Right lobe of liver (tissue), 6 donors: Measurements from ENCODE around the gene ABLIM2. TPM values are rescaled to one million over a fixed set of nuclear protein-coding genes. Genes with fewer than 3 reads are reported as not detected.

Experiments used
- ATAC-seq, 4 donors: fragments of 200-7000 bp; cut with Tn5 transposase; one replicate each; pipeline ENCODE4 v1.9.1; 2020; ENCODE audit warnings: mild to moderate bottlenecking in 4 of 4, moderate library complexity in 4 of 4
- DNase-seq, 3 donors: peaks; one replicate each; pipeline ENCODE4 v3.0.0-alpha.2; 2020
- H3K27ac ChIP-seq, 3 donors: fragments of 200-600 bp; one replicate each; pipeline ENCODE4 v1.8.0; 2022
- H3K27me3 ChIP-seq, 2 donors: fragments of 200-600 bp; one replicate each; pipeline ENCODE4 v1.8.0; 2022
- H3K36me3 ChIP-seq, 4 donors: fragments of 200-600 bp; sonication (generic) in 1 of 4; one replicate each; pipeline versions ENCODE4 v1.5.1 to v1.8.0; 2017 to 2022; ENCODE audit warnings: control low read depth in 1 of 4
- H3K4me1 ChIP-seq, 4 donors: fragments of 200-600 bp; sonication (generic) in 1 of 4; one replicate each; pipeline versions ENCODE4 v1.5.1 to v1.8.0; 2017 to 2022; ENCODE audit warnings: control low read depth in 1 of 4
- H3K4me3 ChIP-seq, 3 donors: fragments of 200-600 bp; one replicate each; pipeline ENCODE4 v1.8.0; 2022
- H3K9me3 ChIP-seq, 4 donors: fragments of 200-600 bp; sonication (generic) in 1 of 4; one replicate each; pipeline versions ENCODE4 v1.5.1 to v1.8.0; 2017 to 2022; ENCODE audit warnings: control low read depth in 1 of 4
- POLR2A ChIP-seq: fragments of 450-650 bp; IDR thresholded peaks from one replicate; pipeline ENCODE4 v1.6.1; 2017; ENCODE audit warnings: antibody characterized with exemption, mild to moderate bottlenecking
- WGBS: methylation state at CpG from one replicate; pipeline ENCODE4 v1.1.6; 2018; ENCODE audit warnings: low coverage, low lambda C conversion rate; ENCODE audit not compliant: insufficient coverage; ENCODE audit errors: missing lambda C conversion rate; 5-methylcytosine and 5-hydroxymethylcytosine counted together
- intact Hi-C, 2 donors: fragments of 100-400 bp; cut with DNase I; formaldehyde crosslinking; loops; one replicate each; pipeline versions ENCODE4 v1.11.2 to v1.14.1; 2022
- total RNA-seq, 6 experiments: library from RNA; depleted of rRNA in 2 of 6; stranded (reverse); fragments of >200 nt in 2 of 6; fragmentation: NEBNext Ultra II Directional in 3 of 6; extraction: Animal tissue kit (Norgen Biotek cat#: 25700) in 3 of 6; gene quantifications; one replicate each; pipeline versions ENCODE4 v1.1.0 to v1.2.4, GENCODE V29; 2016 to 2023
- TF ChIP-seq, protein P1 (sequence below), 4 donors: fragments of 200-600 bp in 3 of 4; fragments of 450-650 bp in 1 of 4; IDR thresholded peaks; one replicate each; pipeline versions ENCODE4 v1.5.1 to v1.8.0; 2016 to 2022; ENCODE audit warnings: antibody characterized with exemption in 4 of 4, mild to moderate bottlenecking in 2 of 4
- donor health status: DM: no; HTN: yes; CAD: no.
- donor health status: DM: no; HTN: no; CAD: no.
- donor health status: DM: no; HTN: no; CAD: no.
- donor health status: DM: no; HTN: yes; CAD: no.
- donor health status: DM: no; HTN: yes; CAD: no.

The ABLIM2 gene
- total RNA-seq, 6 experiments from 2014 or later, result 0.93 to 3.5 (median 2.3) TPM

DNA sequence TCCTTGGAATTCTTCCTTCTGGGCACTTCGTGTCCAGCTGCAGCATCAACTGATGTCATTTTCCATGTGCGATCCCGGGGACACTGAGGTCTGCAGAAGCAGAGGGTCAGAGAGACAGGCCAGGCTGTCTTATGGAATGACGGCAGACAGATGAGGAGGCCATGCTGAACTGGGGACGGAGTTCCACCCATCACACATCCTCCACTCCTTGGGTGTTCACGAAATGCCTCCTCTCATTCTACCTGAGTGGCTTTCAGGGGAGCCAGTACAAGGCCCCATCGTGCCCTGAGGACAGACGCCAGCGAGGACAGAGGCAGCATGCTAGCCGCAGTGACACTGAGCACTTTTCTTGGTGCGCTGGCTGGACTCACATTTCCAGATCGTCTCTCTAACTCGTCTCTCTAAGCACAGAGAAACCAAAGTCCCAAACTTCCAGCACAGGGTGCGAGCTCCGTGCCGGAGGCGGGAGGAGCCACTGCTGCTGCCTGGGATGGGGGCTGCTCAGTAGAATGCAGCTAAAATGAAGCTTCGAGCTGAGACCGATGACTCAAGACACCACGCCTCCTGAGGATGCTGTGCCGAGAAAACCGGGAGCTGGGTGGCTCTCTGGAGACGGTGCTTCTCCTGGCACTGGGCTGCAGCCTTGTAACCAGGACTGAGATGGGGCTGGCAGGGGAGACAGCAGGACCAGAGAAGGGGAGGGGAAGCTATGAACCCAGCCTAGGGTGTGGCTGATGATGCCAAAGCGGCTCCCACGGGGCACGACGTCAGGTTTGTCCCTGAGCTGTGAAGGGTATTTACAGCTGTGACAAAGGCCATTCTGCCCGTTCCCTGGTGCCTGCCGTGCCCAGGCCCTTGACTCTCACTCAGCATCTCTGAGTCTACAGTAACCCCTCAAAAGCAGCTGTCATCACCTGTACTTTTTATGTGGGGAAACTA lies 8.2 kb downstream of the ABLIM2 start:
- H3K9me3 ChIP-seq, result no peaks in the 10 kb centered on the region
- peaks cover 0 to 7% (median 0%) of the 10 kb centered on the region in 4 donors for H3K4me1 ChIP-seq
- ATAC-seq (no peak), DNase-seq (no peak)
- H3K4me3 ChIP-seq, result no peak overlapping the region
- intact Hi-C loops, result loop anchor here in 1 of 2 donors (10.0 kb wide), 1 partner anchor 96 kb away; no protein-coding TSS in a partner anchor
- H3K36me3 ChIP-seq, result no peaks in the 10 kb centered on the region
- TF ChIP-seq, protein P1, sequence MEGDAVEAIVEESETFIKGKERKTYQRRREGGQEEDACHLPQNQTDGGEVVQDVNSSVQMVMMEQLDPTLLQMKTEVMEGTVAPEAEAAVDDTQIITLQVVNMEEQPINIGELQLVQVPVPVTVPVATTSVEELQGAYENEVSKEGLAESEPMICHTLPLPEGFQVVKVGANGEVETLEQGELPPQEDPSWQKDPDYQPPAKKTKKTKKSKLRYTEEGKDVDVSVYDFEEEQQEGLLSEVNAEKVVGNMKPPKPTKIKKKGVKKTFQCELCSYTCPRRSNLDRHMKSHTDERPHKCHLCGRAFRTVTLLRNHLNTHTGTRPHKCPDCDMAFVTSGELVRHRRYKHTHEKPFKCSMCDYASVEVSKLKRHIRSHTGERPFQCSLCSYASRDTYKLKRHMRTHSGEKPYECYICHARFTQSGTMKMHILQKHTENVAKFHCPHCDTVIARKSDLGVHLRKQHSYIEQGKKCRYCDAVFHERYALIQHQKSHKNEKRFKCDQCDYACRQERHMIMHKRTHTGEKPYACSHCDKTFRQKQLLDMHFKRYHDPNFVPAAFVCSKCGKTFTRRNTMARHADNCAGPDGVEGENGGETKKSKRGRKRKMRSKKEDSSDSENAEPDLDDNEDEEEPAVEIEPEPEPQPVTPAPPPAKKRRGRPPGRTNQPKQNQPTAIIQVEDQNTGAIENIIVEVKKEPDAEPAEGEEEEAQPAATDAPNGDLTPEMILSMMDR (IDR thresholded peaks at IDR 0.05), result no peak
- no peak for TF ChIP-seq POLR2A
- 90% methylated on average over 7 of the region's 29 CpGs for WGBS
- H3K27ac ChIP-seq, result no peak overlapping the region
- H3K27me3 ChIP-seq, result no peaks in the 10 kb centered on the region

DNA sequence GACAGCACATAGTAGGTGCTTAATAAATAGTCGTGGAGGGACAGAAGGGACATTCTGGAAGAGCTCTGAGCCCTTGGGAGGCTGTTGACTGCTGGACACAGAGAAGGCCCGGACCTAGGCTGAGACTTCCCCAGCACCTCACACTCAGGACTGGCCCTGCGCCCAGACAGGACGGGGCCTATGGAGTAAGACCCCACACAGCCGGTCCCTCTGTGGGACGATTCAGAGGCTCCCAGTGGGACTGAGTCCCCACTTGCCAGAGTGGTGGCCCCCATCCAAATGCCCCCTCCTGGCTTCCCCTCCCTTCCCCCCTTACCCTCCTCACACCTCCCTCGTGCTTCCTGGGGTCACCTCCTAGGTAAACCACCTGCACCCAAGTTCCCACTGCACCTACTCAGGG lies 8.9 kb downstream of the ABLIM2 start:
- DNase-seq (no peak), ATAC-seq (no peak)
- Histone ChIP-seq H3K4me3 (no peak overlapping the region), H3K27me3 (no peaks in the 10 kb centered on the region), H3K9me3 (no peaks in the 10 kb centered on the region), H3K36me3 (no peaks in the 10 kb centered on the region), H3K27ac (no peak overlapping the region), H3K4me1 (peaks cover 0 to 14% (median 1%) of the 10 kb centered on the region in 4 donors)
- WGBS, result 50% methylated on average over 2 of the region's 7 CpGs
- intact Hi-C loops, result loop anchor here in 1 of 2 donors (10.0 kb wide), 1 partner anchor 95 kb away; no protein-coding TSS in a partner anchor
- TF ChIP-seq, protein P1 (IDR thresholded peaks at IDR 0.05), result no peak
- TF ChIP-seq POLR2A, result no peak

DNA sequence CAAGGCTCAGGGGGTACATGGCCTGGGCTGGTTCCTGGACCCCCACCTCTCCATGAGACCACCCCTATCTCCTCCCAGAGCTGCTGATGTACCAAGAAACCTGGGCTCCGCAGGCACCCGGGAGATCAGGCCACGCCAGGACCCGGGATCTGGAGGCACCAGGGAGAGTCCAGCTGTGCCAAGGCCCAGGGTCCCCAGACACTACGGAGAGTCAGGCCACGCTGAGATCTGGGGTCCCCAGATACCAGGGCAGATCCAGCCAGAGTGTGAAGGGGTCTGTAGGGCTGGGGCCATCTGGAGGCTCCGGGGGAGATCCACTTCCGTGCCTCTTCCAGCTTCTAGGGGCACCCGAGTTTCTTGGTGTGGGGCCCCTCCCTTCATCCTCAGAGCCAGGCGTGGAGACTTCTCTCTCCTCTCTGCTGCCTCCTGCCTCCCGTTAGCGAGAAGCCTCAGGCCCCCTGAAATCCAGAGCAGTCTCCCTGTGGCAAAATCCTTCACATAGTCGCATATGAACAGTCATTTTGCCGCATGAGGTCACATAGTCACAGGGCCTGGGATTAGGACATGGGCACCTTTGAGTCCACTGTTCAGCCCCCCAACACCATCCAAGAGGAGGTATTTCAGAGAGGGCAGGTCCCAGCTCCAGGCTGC lies 9.7 kb downstream of the ABLIM2 start:
- intact Hi-C loops, result no loop called here

DNA sequence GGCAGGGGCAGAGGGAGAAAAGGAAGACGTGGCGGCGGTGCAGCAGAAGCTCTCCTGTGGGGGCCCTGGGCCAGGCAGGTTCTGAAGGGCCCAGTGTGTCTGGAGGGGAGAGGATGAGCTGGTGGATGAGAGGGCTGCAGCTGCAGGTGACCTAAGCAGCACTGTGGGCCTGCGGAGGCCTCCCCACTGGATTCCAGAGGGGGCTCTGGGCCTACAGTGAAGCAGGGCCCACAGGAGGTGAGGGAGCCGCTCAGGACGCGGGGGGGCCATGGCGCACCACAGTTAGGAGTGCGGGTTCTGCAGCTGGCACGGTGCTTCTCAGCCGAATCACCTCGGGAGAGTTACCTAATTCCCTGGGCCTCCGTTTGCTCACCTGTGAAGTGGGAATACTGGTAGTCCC lies 10.5 kb downstream of the ABLIM2 start:
- no peaks in the 10 kb centered on the region for H3K27me3 ChIP-seq
- intact Hi-C loops, result no loop called here
- no peak overlapping the region for H3K4me3 ChIP-seq
- no peaks in the 10 kb centered on the region for H3K36me3 ChIP-seq
- 96% methylated on average over 3 of the region's 13 CpGs for WGBS
- H3K9me3 ChIP-seq, result no peaks in the 10 kb centered on the region
- H3K27ac ChIP-seq, result no peak overlapping the region
- peaks cover 0 to 22% (median 4%) of the 10 kb centered on the region in 4 donors for H3K4me1 ChIP-seq
- DNase-seq (no peak), ATAC-seq (no peak)
- no peak for TF ChIP-seq POLR2A
- TF ChIP-seq, protein P1 (IDR thresholded peaks at IDR 0.05), result no peak

More for the DNA sequence above, 9.7 kb downstream of the ABLIM2 start:
- DNase-seq (no peak), ATAC-seq (no peak)
- Histone ChIP-seq H3K9me3 (no peaks in the 10 kb centered on the region), H3K4me1 (peaks cover 0 to 22% (median 4%) of the 10 kb centered on the region in 4 donors), H3K27me3 (no peaks in the 10 kb centered on the region), H3K27ac (no peak overlapping the region), H3K36me3 (no peaks in the 10 kb centered on the region), H3K4me3 (no peak overlapping the region)
- WGBS, result no CpG with 5 or more reads among the region's 14 CpGs
- TF ChIP-seq, protein P1 (IDR thresholded peaks at IDR 0.05), result no peak
- TF ChIP-seq POLR2A, result no peak
